K562 (cell line): ENCODE measurements around the gene MAPT. TPM values are rescaled to one million over a fixed set of nuclear protein-coding genes. Genes with fewer than 3 reads are reported as not detected.

Experiments used
- ATAC-seq: fragments of 200-7000 bp; cut with Tn5 transposase; 3 replicates; pipeline ENCODE4 v1.9.1; 2020; ENCODE audit warnings: moderate library complexity
- BruUV-seq: library from RNA; stranded (reverse); fragments of 400-500 nt; replicated peaks from 2 replicates; lab custom pipeline; 2021; lab: Mats Ljungman, UMichigan
- CTCF ChIA-PET: fragments of 300-600 bp; formaldehyde crosslinking; extraction: SDS; loops from one replicate; lab custom pipeline; 2021; ENCODE audit warnings: low intra/inter-chr PET ratio; lab: Yijun Ruan, JAX
- POLR2A ChIA-PET: fragments of 300-600, 350-650 bp; sonication (Branson Sonifier 250); formaldehyde crosslinking; extraction: SDS; loops from one replicate; lab custom pipeline; 2021; ENCODE audit warnings: antibody characterized with exemption, inconsistent platforms; lab: Yijun Ruan, JAX
- DNase-seq, 4 experiments: peaks; one replicate each; pipeline versions ENCODE4 v3.0.0 to v3.0.0-alpha.2; 2011 to 2018; ENCODE audit warnings: low spot score in 3 of 4, mixed read lengths in 3 of 4; ENCODE audit errors: extremely low read depth in 1 of 4
- FAIRE-seq: peaks from 2 replicates; lab custom pipeline; 2011; peaks lifted over from hg19 to GRCh38; lab: Jason Lieb, UNC
- H2AFZ ChIP-seq: 2 replicates; pipeline ENCODE4 v1.6.0; 2011; ENCODE audit warnings: low read depth, low read length, control low read depth, inconsistent platforms
- H3K27ac ChIP-seq: fragments of 200-600 bp; 3 replicates; pipeline ENCODE4 v1.8.0; 2011; ENCODE audit warnings: low read depth, mild to moderate bottlenecking, control low read depth, inconsistent platforms, low read length, moderate library complexity, mixed read lengths; ENCODE audit errors: extremely low read depth
- H3K27me3 ChIP-seq, 2 experiments: fragments of 300-600 bp in 1 of 2; 2 replicates in 1 of 2; 3 replicates in 1 of 2; pipeline versions ENCODE4 v1.6.0 to v1.8.0; 2011; ENCODE audit warnings: inconsistent platforms in 2 of 2, low read length in 2 of 2, mild to moderate bottlenecking in 1 of 2, mixed read lengths in 1 of 2, moderate library complexity in 1 of 2; ENCODE audit not compliant: control insufficient read depth in 2 of 2, insufficient read depth in 2 of 2
- H3K36me3 ChIP-seq: fragments of 300-600 bp; 3 replicates; pipeline ENCODE4 v1.8.0; 2011; ENCODE audit warnings: mild to moderate bottlenecking, low read length, inconsistent platforms; ENCODE audit not compliant: control insufficient read depth, insufficient read depth
- H3K4me1 ChIP-seq, 2 experiments: fragments of 200-600 bp in 1 of 2; replicated peaks in 1 of 2; 2 replicates in 1 of 2; 3 replicates in 1 of 2; pipeline versions ENCODE4 v1.5.1 to v1.8.0; 2011; ENCODE audit warnings: inconsistent platforms in 2 of 2, low read length in 2 of 2, mild to moderate bottlenecking in 1 of 2, mixed read lengths in 1 of 2, moderate library complexity in 1 of 2; ENCODE audit not compliant: control insufficient read depth in 2 of 2, insufficient read depth in 2 of 2
- H3K4me2 ChIP-seq: 2 replicates; pipeline ENCODE4 v1.6.1; 2011; ENCODE audit warnings: low read length, control low read depth, inconsistent platforms, mixed read lengths; ENCODE audit not compliant: insufficient read depth
- H3K4me3 ChIP-seq: fragments of 200-600 bp; sonication (generic), shearing (Covaris generic); 2 replicates; pipeline ENCODE4 v1.5.1; 2016; ENCODE audit warnings: control low read depth, inconsistent platforms
- H3K79me2 ChIP-seq: fragments of 200-600 bp; 3 replicates; pipeline ENCODE4 v1.8.0; 2011; ENCODE audit warnings: low read length, inconsistent platforms; ENCODE audit not compliant: control insufficient read depth, insufficient read depth
- H3K9ac ChIP-seq, 2 experiments: 2 replicates each; pipeline versions ENCODE4 v1.6.0 to v1.6.1; 2011; ENCODE audit warnings: low read depth in 2 of 2, low read length in 2 of 2, control low read depth in 1 of 2, inconsistent platforms in 1 of 2, mild to moderate bottlenecking in 1 of 2, mixed read lengths in 1 of 2; ENCODE audit not compliant: insufficient read depth in 1 of 2
- H3K9me1 ChIP-seq: one replicate; pipeline ENCODE4 v1.6.0; 2011; ENCODE audit warnings: inconsistent platforms, mild to moderate bottlenecking, low read length, moderate library complexity; ENCODE audit not compliant: control insufficient read depth, insufficient read depth
- H3K9me3 ChIP-seq: replicated peaks from 2 replicates; pipeline ENCODE4 v1.5.1; 2011; ENCODE audit warnings: low read depth, low read length, inconsistent platforms; ENCODE audit not compliant: control insufficient read depth, insufficient read depth
- H4K20me1 ChIP-seq: replicated peaks from 2 replicates; pipeline ENCODE4 v1.6.1; 2011; ENCODE audit warnings: low read length, inconsistent platforms, mixed read lengths; ENCODE audit not compliant: control insufficient read depth, insufficient read depth
- HEY1 ChIP-seq: fragments of 250-450 bp; sonication (Bioruptor Pico); IDR thresholded peaks from 2 replicates; pipeline ENCODE4 v1.5.0; 2020; ENCODE audit warnings: mild to moderate bottlenecking, moderate library complexity, borderline replicate concordance
- MTA2 ChIP-seq: fragments of 450-650 bp; IDR thresholded peaks from 2 replicates; pipeline ENCODE4 v1.6.1; 2016; ENCODE audit warnings: low read depth
- NCOR1 ChIP-seq: fragments of 450-650 bp; IDR thresholded peaks from 2 replicates; pipeline ENCODE4 v1.6.1; 2016; ENCODE audit warnings: mild to moderate bottlenecking, moderate library complexity
- PBX2 ChIP-seq, 2 experiments: IDR thresholded peaks in 1 of 2; conservative IDR thresholded peaks in 1 of 2; 2 replicates each; pipeline ENCODE4 v1.6.1; 2016; ENCODE audit warnings: low read depth in 2 of 2, mild to moderate bottlenecking in 1 of 2, missing compliant biosample characterization in 1 of 2, missing genetic modification characterization in 1 of 2, moderate library complexity in 1 of 2
- RAD51 ChIP-seq: fragments of 450-650 bp; IDR thresholded peaks from 2 replicates; pipeline ENCODE4 v1.7.1; 2016; ENCODE audit warnings: low read depth, mild to moderate bottlenecking, borderline replicate concordance
- SNIP1 ChIP-seq: fragments of 450-650 bp; IDR thresholded peaks from 2 replicates; pipeline ENCODE4 v1.7.1; 2017; ENCODE audit warnings: low read depth, mild to moderate bottlenecking
- TBL1XR1 ChIP-seq, 2 experiments: IDR thresholded peaks; 2 replicates each; pipeline ENCODE4 v1.6.1; 2012; ENCODE audit warnings: improper control_type of control experiment in 2 of 2, low read length in 2 of 2, mild to moderate bottlenecking in 1 of 2
- TCF7L2 ChIP-seq: fragments of 150-350 bp; IDR thresholded peaks from 2 replicates; pipeline ENCODE4 v1.6.1; 2016; ENCODE audit warnings: low read depth, mild to moderate bottlenecking, low read length, moderate library complexity
- ZNF592 ChIP-seq: fragments of 450-650 bp; IDR thresholded peaks from 2 replicates; pipeline ENCODE4 v1.6.1; 2017; ENCODE audit warnings: antibody characterized with exemption, mild to moderate bottlenecking
- WGBS: fragments of 100-300 bp; shearing (Covaris generic); methylation state at CpG from one replicate; pipeline ENCODE4 v1.1.6; 2016; ENCODE audit warnings: low coverage, mixed read lengths; ENCODE audit not compliant: insufficient coverage; ENCODE audit errors: missing lambda C conversion rate; 5-methylcytosine and 5-hydroxymethylcytosine counted together
- in situ Hi-C: fragments of 300-500 bp; cut with MboI; formaldehyde crosslinking; loops from 4 replicates; pipeline ENCODE4 v1.15.0; 2018; ENCODE audit warnings: inconsistent platforms, mixed read lengths
- intact Hi-C: fragments of 100-400 bp; cut with micrococcal nuclease; formaldehyde crosslinking; loops from 2 replicates; pipeline ENCODE4 v1.14.2; 2022
- polyA plus RNA-seq, 8 experiments: library from polyadenylated mRNA; depleted of rRNA in 4 of 8; stranded (reverse) in 5 of 8; unstranded in 3 of 8; fragments of >200 nt; fragmentation: Nextera tagmentation in 2 of 8; fragmentation: Illumina TruSeq in 1 of 8; extraction: Ambion mirVana in 2 of 8; extraction: Trizol in 1 of 8; gene quantifications; 2 replicates each; pipeline versions ENCODE4 v1.2.1 to v1.2.3, GENCODE V29; 2011 to 2014; ENCODE audit warnings: inconsistent platforms in 1 of 8, missing spikeins in 1 of 8
- total RNA-seq, 7 experiments: library from RNA; depleted of rRNA in 6 of 7; stranded (reverse); fragments of >200 nt in 6 of 7; fragmentation: Illumina TruSeq in 2 of 7; extraction: Trizol in 2 of 7; gene quantifications; 2 replicates each; pipeline versions ENCODE4 v1.2.1 to v1.2.3, GENCODE V29; 2011 to 2021; ENCODE audit warnings: low replicate concordance in 1 of 7
- TF ChIP-seq, protein P1 (sequence below): fragments of 250-450 bp; sonication (Bioruptor Pico); IDR thresholded peaks from 2 replicates; pipeline ENCODE4 v1.8.0; 2022; ENCODE audit warnings: inconsistent platforms

MAPT gene
- total and polyA plus RNA-seq, 9 of the 15 experiments (the other 6 are each of a cell fraction or from before 2014, with no cell fraction given): 0.04 to 1.1 (median 0.36) TPM

DNA sequence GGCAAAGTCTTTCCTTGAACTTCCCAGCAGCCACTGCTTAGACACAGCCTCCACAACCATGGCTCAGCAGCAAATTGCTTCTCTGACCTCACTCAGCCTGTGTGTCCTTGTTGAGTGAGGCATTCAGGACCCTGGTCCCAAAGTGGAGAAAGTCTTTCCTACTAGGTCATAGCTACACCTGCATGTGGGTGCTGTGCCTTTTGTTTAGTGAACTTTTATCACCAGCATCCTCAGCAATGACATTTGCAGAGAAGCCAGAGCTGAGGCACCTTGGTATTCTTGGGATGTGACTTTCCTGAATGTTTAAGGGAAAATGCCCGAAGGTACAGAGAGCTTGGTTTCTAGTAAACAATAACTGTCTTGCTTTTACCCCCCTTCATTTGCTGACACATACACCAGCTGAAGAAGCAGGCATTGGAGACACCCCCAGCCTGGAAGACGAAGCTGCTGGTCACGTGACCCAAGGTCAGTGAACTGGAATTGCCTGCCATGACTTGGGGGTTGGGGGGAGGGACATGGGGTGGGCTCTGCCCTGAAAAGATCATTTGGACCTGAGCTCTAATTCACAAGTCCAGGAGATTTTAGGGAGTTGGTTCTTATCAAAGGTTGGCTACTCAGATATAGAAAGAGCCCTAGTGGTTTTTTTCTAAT is 83.7 kb downstream of the MAPT start (continued):
- TF ChIP-seq RAD51: peak; percentile 96
- TF ChIP-seq NCOR1: 0 out of 2 replicates have a peak, but pooled peaks have one; percentile 25
- TF ChIP-seq, protein P1, sequence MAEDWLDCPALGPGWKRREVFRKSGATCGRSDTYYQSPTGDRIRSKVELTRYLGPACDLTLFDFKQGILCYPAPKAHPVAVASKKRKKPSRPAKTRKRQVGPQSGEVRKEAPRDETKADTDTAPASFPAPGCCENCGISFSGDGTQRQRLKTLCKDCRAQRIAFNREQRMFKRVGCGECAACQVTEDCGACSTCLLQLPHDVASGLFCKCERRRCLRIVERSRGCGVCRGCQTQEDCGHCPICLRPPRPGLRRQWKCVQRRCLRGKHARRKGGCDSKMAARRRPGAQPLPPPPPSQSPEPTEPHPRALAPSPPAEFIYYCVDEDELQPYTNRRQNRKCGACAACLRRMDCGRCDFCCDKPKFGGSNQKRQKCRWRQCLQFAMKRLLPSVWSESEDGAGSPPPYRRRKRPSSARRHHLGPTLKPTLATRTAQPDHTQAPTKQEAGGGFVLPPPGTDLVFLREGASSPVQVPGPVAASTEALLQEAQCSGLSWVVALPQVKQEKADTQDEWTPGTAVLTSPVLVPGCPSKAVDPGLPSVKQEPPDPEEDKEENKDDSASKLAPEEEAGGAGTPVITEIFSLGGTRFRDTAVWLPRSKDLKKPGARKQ (CRISPR knock-in tag): no peak

DNA sequence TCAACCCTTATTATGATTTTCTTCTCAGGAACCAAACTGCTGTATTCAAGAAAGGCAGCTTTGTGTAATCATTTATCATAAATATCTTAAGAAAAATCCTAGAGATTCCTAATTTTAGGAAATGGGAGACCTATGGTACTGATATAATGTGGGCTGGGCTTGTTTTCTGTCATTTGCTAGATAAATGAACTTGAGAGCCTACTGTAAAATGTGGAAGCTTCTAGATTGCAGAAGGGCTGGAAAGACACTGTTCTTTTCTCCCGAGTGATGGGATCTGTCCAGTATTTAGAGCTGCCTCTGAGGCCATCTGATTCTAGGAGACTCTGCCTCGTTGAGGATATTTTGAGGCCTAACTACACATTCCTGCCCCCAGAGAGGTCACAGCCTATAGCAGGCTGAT is 84.8 kb downstream of the MAPT start:
- POLR2A ChIA-PET: interaction anchor here (0.6 kb wide), 1 partner anchor 395 kb away, joined by 3 read pairs; no protein-coding TSS in a partner anchor
- DNase-seq (peak in 1 of 4 experiments; percentile 21), FAIRE-seq (no peak), ATAC-seq (no peak)
- no peak overlapping the region for H3K4me3 ChIP-seq
- H4K20me1 ChIP-seq: no peaks in the 10 kb centered on the region
- BruUV-seq: no TSS peak
- intact Hi-C loops (no loop called here), in situ Hi-C loops (loop anchor here (25.0 kb wide), 1 partner anchor 858 kb away; no protein-coding TSS in a partner anchor)
- H3K4me2 ChIP-seq: no peak overlapping the region
- H3K9ac ChIP-seq: no peak overlapping the region
- H3K79me2 ChIP-seq: no peaks in the 10 kb centered on the region
- H3K36me3 ChIP-seq: no peaks in the 10 kb centered on the region
- H3K9me1 ChIP-seq: peaks cover 3% of the 10 kb centered on the region
- peaks cover 44 to 53% of the 10 kb centered on the region in 2 experiments for H3K4me1 ChIP-seq
- no peaks in the 10 kb centered on the region for H3K27me3 ChIP-seq
- CTCF ChIA-PET: interaction anchor here (0.8 kb wide), 1 partner anchor 213 kb away, joined by 3 read pairs; no protein-coding TSS in a partner anchor
- H3K9me3 ChIP-seq: no peaks in the 10 kb centered on the region
- WGBS: 8% methylated on average over 2 of the region's 2 CpGs
- H3K27ac ChIP-seq: no peak overlapping the region
- peak overlapping the region; percentile 83 for H2AFZ ChIP-seq
- TF ChIP-seq HEY1 (CRISPR knock-in tag) (no peak), SNIP1 (no peak), ZNF592 (0 out of 2 replicates have a peak, but pooled peaks have one; percentile 32), TCF7L2 (no peak), MTA2 (no peak), TBL1XR1 (IDR thresholded peaks at IDR 0.05; ENCODE audit: low read length in 2 of 2) (no peak), PBX2 (CRISPR knock-in tag; IDR thresholded peaks at IDR 0.05; ENCODE audit: low read depth) (no peak), PBX2 (tag; conservative IDR thresholded peaks at IDR 0.05; ENCODE audit: low read depth) (peak; percentile 72), NCOR1 (no peak)
